ENCODE measurements around the gene KCTD17. TPM values are rescaled to one million over a fixed set of nuclear protein-coding genes. Genes with fewer than 3 reads are reported as not detected.

KCTD17 gene
- total and polyA plus RNA-seq, 2 of the 4 experiments (the other 2 are of a cell fraction): 28.3 to 37.3 TPM

GRCh38 chr22:37007651-37008050 is 43.9 kb upstream of the KCTD17 start:
- Histone ChIP-seq H3K9me3 (ENCODE audit: control insufficient read depth, insufficient read depth, low read length) (peaks cover 5% of the 10 kb centered on the region), H4K91ac (ENCODE audit: insufficient read depth, low read depth, low read length) (no peak overlapping the region), H3K23ac (ENCODE audit: low read depth, low read length) (no peak overlapping the region), H2BK20ac (ENCODE audit: low read depth, low read length) (no peak overlapping the region), H3K18ac (ENCODE audit: low read depth, low read length) (no peak overlapping the region), H4K8ac (ENCODE audit: low read depth in 2 of 2, low read length in 2 of 2) (no peak overlapping the region), H3K56ac (ENCODE audit: extremely low read depth, insufficient read depth, low read length) (no peak overlapping the region), H2BK15ac (ENCODE audit: low read depth, low read length) (no peak overlapping the region), H3K27me3 (ENCODE audit: control insufficient read depth, insufficient read depth, low read length) (peaks cover 48% of the 10 kb centered on the region), H3K14ac (replicated peaks; ENCODE audit: low read depth, low read length) (no peak overlapping the region), H2AFZ (replicated peaks; ENCODE audit: low read length, poor library complexity) (no peak overlapping the region), H2BK5ac (ENCODE audit: low read depth, low read length, poor library complexity, severe bottlenecking) (no peak overlapping the region), H3K27ac (ENCODE audit: insufficient read depth, low read length) (no peak overlapping the region), H2AK5ac (ENCODE audit: low read depth, low read length) (no peak overlapping the region), H2AK9ac (replicated peaks; ENCODE audit: low read depth, low read length, poor library complexity) (no peak overlapping the region), H4K20me1 (ENCODE audit: insufficient read depth, low read length) (0 out of 2 replicates have a peak, but pooled peaks cover 4% of the 10 kb centered on the region), H3K4me2 (ENCODE audit: low read depth, low read length) (no peak overlapping the region), H3K9ac (ENCODE audit: low read depth, low read length) (no peak overlapping the region), H3K4me3 (ENCODE audit: insufficient read depth, low read depth, low read length) (no peak overlapping the region), H2BK120ac (ENCODE audit: low read depth, low read length) (no peak overlapping the region), H3K36me3 (ENCODE audit: control insufficient read depth, insufficient read depth, low read length) (no peaks in the 10 kb centered on the region; the same call in 1 of the 2 replicates), H3K4ac (ENCODE audit: low read depth, low read length) (no peak overlapping the region), H3K79me1 (ENCODE audit: low read depth in 1 of 2, low read length in 2 of 2) (no peaks in the 10 kb centered on the region; a peak in 1 of 4 replicates), H4K5ac (ENCODE audit: low read depth, low read length) (no peak overlapping the region), H3K4me1 (ENCODE audit: control insufficient read depth, insufficient read depth, low read length) (no peaks in the 10 kb centered on the region), H3K9me1 (ENCODE audit: insufficient read depth, low read length) (no peaks in the 10 kb centered on the region; the same call in 1 of the 2 replicates)
- no peak for DNase-seq
- no CpG with 5 or more reads among the region's 2 CpGs for WGBS, 2 experiments (ENCODE audit: extremely low coverage in 2 of 2, insufficient read length in 1 of 2)
- CTCF ChIA-PET: interaction anchor here (0.9 kb wide), 1 partner anchor 8 kb away, joined by 3 read pairs; no protein-coding TSS in a partner anchor
- in situ Hi-C loops (cut with MboI; ENCODE audit: low sequenced_read_pairs) (no loop called here), intact Hi-C loops (cut with micrococcal nuclease) (no loop called here), dilution Hi-C loops (cut with HindIII; ENCODE audit: low sequenced_read_pairs, unreplicated experiment) (no loop called here)
- TF ChIP-seq MAFK (IDR thresholded peaks at IDR 0.05; ENCODE audit: low read depth, low read length) (no peak), FOS (IDR thresholded peaks at IDR 0.05; ENCODE audit: low read depth, low read length) (no peak), RFX5 (IDR thresholded peaks at IDR 0.05; ENCODE audit: low read depth, low read length) (no peak), NFE2L2 (IDR thresholded peaks at IDR 0.05; ENCODE audit: low read depth, low read length) (no peak), CTCF (conservative IDR thresholded peaks at IDR 0.05; ENCODE audit: low read depth, low read length) (no peak), POLR2A (IDR thresholded peaks at IDR 0.05; ENCODE audit: low read depth, low read length) (no peak), RAD21 (IDR thresholded peaks at IDR 0.05; ENCODE audit: low read length) (no peak), ELK1 (IDR thresholded peaks at IDR 0.05; ENCODE audit: borderline replicate concordance, low read depth, low read length) (no peak), MAZ (IDR thresholded peaks at IDR 0.05; ENCODE audit: borderline replicate concordance, low read depth, low read length) (no peak), RCOR1 (IDR thresholded peaks at IDR 0.05; ENCODE audit: insufficient replicate concordance, low read length) (no peak), BHLHE40 (IDR thresholded peaks at IDR 0.05; ENCODE audit: low read depth, low read length) (no peak)
- POLR2A ChIA-PET (ENCODE audit: unreplicated experiment): no interaction called here
- ATAC-seq (ENCODE audit: low read depth): no peak
- no TSS peak for BruUV-seq (replicated peaks)

Measured in IMR-90 (cell line).